Stimulated activated naive CD4-positive, alpha-beta T cell (primary cell): ENCODE measurements around the gene FAM78A.
"Not testable (repeated sequence)": the region's sequence is repeated elsewhere in the genome, so short reads cannot be mapped to it uniquely, and the experiment has no call there.

Experiments used
- DNase-seq, 6 experiments: peaks; one replicate each; lab custom pipeline; 2025; lab: John Stamatoyannopoulos, UW

FAM78A gene

DNA sequence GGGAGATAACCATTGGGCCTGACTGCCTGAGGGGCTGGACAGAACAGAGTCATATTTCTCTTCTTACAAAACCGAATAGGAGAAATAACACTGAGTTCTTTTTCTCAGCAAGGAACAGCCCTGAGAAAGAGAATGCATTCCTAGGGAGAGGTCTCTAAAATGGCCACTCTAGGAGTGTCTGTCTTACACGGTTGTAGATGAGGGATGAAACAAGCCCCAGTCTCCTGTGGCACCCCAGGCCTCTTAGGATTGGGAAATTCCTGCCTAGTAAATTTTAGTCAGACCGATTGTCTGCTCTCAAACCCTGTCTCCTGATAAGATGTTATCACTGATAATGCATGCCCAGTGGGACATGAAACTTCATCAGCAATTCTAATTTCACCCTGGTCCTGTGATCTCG is 64.4 kb downstream of the FAM78A start:
- DNase-seq: not testable (repeated sequence)
